GM19035 (cell line): ENCODE measurements around the gene TMEM209.
"Not testable (repeated sequence)": the region's sequence is repeated elsewhere in the genome, so short reads cannot be mapped to it uniquely, and the experiment has no call there.

Experiments used
- ATAC-seq: cut with Tn5 transposase; IDR thresholded peaks from one replicate; pipeline ENCODE4 v1.9.1; 2021; ENCODE audit not compliant: unreplicated experiment

Gene TMEM209

DNA sequence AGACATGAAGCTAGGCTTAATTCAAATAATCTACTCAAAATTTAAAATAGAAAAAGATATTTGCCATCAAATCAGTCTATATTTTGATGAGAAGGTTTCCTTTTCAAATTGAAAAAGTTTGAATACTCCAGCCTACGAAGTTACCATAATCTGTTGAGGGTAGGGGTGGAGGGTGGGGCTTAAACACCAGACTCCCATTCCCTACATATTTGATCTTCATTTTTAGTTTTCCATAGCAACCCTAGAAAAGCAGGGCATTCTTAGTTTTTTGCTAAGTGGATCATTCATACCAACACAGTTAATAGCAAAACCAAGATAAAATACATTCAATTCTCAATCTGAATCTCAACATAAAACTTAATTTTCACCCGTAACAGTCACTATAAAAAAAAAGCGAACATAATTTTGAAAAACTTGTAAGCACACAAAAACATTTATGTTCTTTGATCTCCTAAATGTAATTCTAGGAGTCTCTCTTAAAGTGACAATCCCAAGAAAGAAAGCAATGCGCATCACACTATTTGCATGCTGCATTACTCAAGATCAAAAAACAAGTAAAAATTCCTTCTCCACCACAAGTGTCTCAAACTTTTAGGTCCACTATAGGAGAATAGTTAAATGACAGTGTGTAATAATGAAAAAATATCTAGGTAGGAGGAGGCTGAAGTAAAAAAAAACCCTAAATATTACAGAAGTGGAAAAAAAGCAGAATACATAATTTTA lies 30.8 kb downstream of the TMEM209 start:
- ATAC-seq: no peak

- ATAC-seq: no peak
Measured at GRCh38 chr7:130162196-130162595, 43.0 kb downstream of the TMEM209 start.

DNA sequence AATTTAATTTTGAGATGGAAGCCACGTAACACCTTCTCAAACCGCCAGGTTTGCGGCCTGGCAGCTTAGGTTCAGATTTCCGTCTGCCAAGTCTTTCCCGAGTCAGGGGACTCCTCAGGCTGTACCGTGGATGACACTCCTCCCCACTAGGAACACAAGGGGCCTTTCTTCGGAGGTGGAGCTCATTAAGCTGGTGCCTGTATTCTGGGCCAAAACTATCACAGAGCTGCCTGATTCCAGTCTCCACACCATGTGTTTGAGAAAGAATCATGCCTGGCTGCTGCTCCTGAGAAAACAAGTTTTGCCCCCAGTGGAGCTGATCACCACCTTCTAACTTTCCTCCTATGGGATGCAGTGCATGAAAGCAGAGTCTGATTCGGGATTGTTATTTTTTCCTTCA lies 44.8 kb downstream of the TMEM209 start:
- ATAC-seq: no peak

- no peak for ATAC-seq
Measured at GRCh38 chr7:130160023-130160422, 45.2 kb downstream of the TMEM209 start.

DNA sequence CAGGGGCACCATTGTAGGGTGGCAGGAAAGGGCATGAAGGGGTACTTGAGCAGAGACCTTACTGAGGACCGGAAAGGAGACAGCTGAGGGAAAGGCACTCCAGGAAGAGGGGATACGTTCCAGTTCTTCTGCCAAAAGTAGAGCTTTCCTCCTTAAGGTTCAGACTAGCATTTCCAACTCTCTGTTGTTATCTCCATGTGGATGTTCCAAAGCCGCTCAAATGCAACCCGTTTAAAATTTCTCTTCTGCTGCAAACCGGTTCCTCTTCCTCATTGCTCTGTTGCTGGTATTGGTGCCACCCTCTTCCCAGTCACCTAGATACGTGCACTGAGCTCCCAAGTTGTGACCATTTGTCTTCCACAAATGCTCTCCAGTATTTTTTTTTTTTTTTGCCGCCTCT lies 47.5 kb downstream of the TMEM209 start:
- ATAC-seq: no peak

DNA sequence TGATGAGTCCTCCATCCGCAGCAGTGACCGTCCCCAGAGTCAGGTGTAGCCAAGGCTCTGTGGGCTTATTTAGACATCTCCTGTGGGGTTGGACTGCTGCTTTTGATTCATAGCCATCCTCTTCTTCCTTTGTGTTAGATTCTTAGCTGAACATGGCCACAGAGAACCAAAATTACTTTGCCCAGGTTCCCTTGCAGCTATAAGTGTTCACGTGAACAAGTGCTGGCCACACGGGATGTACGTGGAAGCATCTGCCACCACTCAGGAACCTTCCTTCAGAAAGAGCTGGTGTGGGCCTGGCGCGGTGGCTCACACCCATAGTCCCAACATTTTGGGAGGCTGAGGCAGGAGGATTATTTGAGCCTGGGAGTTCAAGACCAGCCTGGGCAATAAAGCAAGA lies 49.1 kb downstream of the TMEM209 start:
- ATAC-seq: no peak

GRCh38 chr7:130154501-130155317 lies 50.5 kb downstream of the TMEM209 start:
- ATAC-seq: no peak

DNA sequence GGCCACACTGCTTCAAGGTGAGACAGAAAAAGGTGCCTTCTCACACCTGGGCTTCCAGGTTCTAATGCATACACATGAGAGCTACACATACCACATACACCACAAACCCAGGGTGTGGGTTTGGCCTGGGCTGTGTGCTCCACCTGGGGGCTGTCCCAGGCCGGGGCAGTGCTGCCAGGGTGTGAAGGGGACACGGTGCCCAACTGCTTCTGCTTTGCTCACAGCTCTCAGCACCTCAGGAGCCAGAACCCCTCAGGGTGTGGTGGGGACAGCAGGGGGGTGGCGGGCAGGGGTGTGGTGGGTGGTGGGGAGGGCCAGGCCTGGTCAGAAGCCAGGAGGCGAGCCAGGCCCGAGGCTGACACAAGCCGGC lies 51.1 kb downstream of the TMEM209 start:
- no peak for ATAC-seq

GRCh38 chr7:130153211-130153908 lies 51.8 kb downstream of the TMEM209 start:
- ATAC-seq: no peak

DNA sequence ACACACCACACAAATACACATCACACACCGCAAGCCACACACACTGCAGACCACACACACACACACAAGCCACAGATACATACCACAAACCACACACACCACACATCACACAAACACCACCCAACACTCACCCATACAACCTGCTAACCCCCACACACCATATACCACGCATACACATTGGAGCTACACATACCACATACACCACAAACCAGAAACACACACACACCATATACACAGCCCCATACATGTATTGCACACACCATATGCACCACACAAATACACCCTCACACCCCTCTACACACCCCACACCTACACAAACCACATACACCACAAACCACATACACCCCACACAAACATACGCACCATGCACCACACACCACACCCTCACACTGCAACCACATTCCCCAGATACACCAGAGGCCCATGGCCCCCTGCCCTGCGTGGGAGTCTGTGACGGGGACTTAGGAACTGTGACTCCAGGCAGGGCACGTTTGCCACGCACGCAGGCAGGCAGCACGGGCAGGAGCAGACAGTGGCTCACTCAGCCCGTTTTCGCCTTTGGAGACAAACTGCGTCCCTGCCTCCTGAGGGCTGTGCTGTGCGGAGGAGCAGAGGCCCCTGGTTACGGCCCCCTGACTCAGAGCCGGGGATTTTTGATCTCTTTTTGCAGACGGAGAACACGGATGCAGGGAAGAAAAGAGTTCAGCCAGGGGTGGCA lies 52.6 kb downstream of the TMEM209 start:
- ATAC-seq: no peak

DNA sequence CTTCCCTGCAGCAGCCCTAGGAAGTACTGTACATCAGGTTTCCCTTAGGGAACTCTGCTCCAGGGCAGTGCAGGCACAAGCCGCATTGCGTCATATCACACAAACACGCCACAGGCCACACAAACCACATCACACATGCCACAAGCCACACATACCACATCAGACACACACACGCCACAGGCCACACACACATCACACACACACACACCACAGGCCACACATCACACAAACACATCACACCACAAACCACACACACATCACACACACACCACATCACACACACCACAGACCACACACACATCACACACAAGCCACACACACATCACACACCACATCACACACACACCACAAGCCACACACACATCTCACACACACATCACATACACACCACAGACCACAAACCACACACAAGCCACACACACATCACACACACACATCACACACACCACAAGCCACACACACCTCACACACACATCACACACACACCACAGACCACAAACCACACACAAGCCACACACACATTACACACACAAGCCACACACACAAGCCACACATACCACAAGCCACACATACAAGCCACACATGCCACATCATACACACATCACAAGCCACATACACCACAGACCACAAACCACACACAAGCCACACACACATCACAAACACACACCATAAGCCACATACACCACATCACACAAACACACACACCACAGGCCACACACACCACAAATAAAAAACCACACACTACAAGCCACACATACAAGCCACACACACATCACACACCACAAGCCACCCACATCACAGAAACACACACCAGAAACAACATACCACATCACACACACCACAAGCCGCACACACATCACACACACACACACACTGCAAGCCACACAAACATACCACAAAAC lies 53.4 kb downstream of the TMEM209 start:
- ATAC-seq: no peak

DNA sequence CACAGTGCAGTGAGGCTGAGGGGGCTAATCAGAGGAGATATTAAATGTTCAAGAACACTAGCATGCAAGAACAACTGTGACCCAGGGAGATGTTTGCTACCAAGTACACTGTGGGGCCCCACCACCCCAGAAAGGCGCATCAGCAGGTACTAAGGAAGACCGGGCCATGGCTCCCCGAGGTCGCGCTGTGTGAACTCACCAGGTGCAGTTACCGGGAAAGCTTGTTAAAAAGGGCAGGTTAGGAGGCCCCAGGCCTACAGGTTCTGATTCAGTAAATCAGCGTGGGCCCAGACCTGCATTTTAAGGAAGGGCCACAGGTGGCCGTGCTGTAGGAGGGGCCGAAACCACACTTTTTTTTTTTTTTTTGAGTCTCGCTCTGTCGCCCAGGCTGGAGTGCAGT lies 54.6 kb downstream of the TMEM209 start:
- no peak for ATAC-seq

GRCh38 chr7:130149281-130150139 lies 55.7 kb downstream of the TMEM209 start:
- no peak for ATAC-seq

GRCh38 chr7:130148561-130148960 lies 56.6 kb downstream of the TMEM209 start:
- no peak for ATAC-seq

DNA sequence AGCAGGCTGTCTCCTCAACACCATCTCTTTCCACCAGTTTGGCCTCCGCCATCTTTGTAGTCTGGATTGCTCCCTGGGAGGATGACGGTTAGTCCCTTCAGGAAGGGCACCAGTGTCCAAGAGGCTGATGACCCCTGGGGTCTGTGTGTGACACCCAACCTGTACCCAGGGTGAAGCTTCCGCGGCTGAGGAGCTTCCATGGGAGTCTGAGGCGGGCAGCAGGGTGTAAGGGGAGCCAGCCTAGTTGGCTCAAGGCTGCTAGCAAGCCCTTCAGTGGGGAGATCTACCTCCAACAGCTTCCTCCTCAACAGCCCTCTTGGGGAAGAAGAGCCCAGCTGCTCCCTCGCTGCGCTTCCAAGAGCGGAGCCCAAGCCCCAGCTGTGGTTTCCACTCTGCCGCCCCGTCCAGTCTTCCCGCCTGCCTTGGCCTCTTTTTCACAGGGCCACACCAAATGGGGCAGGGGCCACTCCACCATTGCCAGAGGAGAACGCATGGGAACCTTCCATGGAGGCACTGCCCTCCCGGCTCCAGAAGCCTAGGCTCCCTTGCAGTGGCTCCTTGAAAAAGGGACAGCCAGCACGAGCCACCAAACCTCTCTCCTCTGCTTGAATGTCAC lies 57.4 kb downstream of the TMEM209 start:
- no peak for ATAC-seq

GRCh38 chr7:130146693-130147405 lies 58.4 kb downstream of the TMEM209 start:
- no peak for ATAC-seq

DNA sequence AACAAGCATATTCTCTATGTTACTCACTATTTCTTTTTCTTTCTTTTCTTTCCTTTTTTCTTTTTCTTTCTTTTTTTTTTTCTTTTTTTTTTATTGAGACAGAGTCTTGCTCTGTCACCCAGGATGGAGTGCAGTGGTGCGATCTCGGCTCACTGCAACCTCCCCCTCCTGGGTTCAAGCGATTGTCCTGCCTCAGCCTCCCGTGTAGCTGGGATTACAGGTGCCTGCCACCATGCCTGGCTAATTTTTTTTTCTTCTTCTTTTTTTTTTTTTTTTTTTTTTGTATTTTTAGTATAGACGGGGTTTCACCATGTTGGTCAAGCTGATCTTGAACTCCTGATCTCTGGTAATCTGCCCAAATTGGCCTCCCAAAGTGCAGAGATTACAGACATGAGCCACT lies 59.1 kb downstream of the TMEM209 start:
- ATAC-seq: not testable (repeated sequence)

DNA sequence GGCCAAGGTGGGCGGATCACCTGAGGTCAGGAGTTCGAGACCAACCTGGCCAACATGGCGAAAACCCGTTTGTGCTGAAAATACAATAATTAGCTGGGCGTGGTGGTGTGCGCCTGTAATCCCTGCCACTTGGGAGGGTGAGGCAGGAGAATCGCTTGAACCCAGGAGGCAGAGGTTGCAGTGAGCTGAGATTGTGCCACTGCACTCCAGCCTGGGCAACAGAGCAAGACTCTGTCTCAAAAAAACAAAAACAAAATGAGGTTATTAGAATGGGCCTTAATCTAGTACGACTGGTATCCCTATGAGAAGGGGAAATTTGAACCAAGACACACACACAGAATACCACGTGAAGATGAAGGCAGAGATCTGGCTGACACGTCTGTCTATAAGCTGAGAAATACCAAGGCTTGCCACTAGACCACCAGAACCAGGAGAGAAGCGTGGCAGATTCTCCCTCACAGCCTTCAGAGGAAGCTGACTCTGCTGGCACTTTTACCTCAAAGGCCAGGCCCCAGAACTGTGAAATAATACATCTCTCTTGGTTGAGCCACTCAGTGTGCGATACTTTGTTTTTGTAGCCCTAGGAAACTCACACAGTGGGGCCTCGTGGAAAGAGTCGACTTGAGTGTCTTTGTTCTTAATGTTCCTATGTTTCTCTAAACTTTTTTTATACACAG lies 59.6 kb downstream of the TMEM209 start:
- no peak for ATAC-seq
